ENCODE results near the gene BANP.
"Not testable (repeated sequence)": the region's sequence is repeated elsewhere in the genome, so short reads cannot be mapped to it uniquely, and the experiment has no call there.

The BANP gene

DNA sequence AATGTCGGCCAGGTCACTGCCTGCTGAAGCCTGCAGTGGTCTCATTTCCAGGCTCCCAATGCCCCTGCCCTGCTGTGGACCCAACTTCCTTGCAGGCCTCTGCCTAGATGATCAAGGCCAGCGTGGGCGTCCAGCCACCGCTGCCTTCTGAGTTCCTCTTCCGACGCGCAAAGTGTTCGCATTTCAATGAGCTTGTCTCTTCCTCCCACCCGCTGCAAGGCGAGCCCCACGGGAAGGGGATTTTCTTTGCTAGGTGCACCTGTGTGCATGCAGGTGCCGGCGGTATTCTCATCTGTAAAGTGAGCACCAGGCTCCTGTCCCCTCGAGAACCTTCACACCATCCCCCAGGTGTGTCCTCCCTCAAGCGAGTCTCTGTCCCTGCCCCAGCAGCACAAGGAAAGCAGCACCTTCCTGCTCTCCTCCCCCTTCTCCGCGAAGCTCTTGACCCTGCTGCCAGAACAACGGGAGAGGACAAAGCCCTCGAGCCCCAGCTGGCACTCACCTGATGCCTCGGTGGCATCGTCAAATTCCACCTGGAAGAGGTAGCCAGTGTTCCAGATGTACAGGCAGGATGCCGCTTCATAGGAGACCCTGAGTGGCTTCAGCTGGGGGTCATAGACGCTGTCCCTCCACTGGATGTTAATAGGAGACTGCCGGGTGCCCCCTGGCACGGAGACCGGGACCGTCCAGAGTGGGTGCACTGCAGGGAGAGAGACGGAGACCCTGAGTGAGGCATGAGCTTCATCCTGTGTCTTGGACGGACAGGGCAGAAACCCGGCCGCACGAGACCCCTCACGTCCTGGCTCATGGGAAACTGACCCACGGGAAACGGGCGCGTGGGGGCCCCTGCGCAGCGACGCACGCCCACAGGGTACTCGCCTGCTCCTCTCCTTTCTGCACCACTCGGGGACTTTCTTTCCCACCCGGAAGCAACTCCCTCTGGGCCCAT is 24.7 kb upstream of the BANP start:
- in situ Hi-C loops (cut with MboI; ENCODE audit: low sequenced_read_pairs), result no loop called here

DNA sequence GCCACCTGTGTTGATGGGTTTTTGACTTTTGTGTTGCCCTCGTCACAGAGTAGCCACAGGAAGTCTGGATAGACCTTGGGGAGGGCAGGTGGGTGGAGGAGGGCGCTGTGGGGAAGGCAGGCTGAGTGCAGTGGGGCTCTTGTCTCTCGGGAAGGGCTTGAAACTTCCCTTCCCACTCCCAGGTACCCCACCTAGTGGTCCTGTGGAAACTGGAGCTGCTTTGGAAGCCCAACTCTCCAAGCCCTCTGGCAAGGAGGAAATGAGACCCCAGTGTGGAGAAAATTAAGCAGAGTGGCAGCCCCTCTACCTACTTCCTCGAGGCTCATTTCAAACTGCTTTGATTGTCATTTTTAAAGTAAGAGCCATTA is 24.1 kb upstream of the BANP start:
- in situ Hi-C loops (cut with MboI; ENCODE audit: low sequenced_read_pairs), result no loop called here

DNA sequence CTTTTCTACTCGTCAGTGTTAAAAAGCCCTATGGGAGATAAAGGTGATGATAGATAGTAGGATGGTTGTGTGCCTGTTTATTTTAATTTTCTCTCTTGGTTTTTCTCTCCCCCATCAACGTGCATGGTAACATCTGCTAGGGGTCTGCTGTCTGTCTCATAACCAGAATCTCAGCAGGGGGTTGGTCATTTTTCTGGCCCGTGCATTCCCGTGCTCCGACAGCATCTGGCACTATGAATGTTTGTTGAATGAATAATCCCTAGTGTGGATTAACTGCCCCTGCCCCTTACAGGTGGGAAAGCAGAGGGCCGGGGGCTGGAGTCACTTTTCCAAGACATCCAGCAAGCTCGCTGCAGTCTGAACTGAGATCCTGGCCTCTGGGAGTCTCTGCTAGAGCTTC is 21.2 kb upstream of the BANP start:
- in situ Hi-C loops (cut with MboI; ENCODE audit: low sequenced_read_pairs), result no loop called here

DNA sequence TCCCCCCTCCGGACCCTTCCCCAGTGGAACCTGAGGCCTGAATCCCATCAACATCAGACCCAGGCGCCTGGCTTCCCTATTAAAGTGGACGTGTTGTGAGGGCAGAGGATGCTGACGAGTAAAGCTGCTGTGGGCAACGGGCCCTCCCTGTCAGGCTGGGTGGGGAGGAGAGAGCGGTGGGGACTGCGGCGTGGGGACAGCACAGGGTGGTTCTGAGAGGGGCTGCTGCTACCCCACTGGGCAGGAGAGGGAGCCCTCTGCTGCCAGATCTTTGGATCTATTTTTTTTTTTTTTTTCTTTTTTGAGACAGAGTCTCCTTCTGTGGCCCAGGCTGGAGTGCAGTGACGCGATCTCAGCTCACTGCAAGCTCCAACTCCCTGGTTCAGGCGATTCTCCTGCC is 20.8 kb upstream of the BANP start:
- in situ Hi-C loops (cut with MboI; ENCODE audit: low sequenced_read_pairs), result no loop called here

DNA sequence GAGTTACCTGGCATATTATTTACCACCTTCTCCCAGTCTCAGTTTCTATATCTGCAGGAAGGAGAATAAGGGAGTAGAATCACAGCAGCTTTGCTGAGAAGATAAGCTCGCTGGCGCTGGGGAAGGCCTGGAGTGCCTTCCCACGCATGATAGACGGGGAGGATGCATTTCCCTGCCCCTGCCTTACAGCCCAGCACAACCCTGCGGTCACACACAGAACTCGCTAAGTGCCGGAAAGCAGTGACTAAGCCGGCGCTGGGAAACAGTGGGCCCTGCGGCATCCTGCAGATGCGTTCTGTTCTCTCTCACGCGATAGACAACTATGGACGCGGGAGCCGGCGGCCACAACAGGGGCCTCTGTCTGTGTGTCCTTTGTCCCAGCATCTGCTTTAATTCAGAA is 19.7 kb upstream of the BANP start:
- in situ Hi-C loops (cut with MboI; ENCODE audit: low sequenced_read_pairs), result no loop called here

DNA sequence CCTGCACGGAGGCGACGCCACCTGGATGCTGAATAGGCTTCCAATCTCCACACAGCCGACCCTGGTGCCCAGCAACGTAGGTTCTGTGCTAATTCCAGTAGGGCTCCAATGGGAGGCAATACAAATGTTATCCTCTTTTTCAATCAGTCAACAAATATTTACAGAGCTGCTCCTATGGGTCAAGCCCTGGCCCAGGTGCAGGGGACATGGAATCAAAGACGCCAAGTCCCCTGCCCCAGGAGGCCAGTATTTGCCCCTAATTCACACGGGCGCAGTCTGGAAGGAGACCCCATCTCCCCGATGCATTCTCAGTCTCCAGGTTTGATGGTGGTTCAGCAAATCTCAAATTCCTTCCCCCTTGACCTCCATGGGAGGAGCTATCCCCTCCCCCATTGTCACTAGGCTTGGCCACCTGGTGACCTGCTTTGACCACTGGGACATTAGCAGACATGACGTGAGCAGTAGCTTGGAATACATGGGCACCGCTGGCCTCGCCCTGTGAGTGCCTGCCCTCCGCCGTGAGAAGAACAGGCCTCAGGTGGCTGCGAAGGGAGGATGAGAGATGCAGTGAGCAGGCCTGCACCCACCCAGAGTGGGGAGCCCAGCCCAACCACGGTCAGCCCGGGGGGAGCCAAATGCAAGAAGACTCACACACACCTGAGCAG is 18.6 kb upstream of the BANP start:
- in situ Hi-C loops (cut with MboI; ENCODE audit: low sequenced_read_pairs), result not testable (repeated sequence)

DNA sequence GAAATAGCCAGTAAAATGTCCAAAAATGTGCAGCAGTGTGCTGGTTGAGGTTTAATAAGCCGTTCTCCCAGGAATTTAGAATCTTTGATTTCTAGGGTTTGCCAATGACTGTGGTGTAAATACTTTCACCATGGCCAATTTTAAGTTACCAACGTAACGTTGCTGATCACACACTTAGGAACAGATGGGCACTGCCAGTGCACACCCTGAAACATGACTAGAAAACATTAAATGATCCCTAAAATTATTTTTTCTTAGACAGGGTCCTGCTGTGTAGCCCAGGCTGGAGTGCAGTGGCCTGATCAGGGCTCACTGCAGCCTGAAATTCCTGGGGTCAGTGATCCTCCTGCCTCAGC is 18.1 kb upstream of the BANP start:
- in situ Hi-C loops (cut with MboI; ENCODE audit: low sequenced_read_pairs), result no loop called here

DNA sequence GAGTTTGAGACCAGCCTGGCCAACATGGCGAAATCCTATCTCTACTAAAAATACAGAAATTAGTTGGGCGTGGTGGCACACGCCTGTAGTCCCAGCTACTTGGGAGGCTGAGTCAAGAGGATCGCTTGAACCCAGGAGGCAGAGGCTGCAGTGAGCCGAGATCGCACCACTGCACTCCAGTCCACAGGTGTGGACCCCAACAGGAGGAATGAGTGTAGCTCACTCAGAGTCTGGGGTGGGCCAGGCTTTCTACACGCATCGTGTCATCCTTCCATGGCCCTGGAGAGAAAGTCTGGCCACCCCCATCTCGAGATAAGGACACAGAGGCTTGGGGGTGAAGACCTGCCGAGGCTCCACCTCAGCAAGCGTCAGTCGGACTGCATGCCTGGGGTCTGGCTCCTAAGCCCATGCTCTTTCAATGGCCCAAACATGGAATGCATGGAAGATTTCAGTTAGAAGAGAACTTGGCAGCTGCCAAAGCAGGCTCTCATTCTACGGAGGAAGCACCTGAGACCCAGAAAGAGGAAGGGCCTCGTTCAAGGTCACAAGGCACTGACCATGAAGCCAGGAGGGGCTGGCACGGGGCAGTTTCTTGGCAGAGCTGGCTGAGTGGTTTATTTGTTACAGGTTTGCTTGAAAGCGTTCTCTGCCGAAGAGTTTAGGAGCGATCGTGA is 16.3 kb upstream of the BANP start:
- in situ Hi-C loops (cut with MboI; ENCODE audit: low sequenced_read_pairs), result not testable (repeated sequence)

DNA sequence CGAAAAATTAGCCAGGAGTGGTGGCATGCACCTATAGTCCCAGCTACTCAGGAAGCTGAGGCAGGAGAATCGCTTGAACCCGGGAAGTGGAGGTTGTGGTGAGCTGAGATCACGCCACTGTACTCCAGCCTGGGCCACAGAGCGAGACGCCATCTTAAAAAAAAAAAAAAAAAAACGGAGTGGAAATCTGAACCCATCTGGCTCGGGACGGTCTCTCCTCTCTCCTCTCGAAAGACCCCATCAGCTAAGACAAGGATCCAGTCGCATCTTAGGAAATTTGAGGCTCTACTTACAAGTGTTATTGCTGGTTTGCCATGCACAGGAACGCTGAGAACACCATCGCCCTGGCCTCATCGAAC is 15.2 kb upstream of the BANP start:
- in situ Hi-C loops (cut with MboI; ENCODE audit: low sequenced_read_pairs), result not testable (repeated sequence)

DNA sequence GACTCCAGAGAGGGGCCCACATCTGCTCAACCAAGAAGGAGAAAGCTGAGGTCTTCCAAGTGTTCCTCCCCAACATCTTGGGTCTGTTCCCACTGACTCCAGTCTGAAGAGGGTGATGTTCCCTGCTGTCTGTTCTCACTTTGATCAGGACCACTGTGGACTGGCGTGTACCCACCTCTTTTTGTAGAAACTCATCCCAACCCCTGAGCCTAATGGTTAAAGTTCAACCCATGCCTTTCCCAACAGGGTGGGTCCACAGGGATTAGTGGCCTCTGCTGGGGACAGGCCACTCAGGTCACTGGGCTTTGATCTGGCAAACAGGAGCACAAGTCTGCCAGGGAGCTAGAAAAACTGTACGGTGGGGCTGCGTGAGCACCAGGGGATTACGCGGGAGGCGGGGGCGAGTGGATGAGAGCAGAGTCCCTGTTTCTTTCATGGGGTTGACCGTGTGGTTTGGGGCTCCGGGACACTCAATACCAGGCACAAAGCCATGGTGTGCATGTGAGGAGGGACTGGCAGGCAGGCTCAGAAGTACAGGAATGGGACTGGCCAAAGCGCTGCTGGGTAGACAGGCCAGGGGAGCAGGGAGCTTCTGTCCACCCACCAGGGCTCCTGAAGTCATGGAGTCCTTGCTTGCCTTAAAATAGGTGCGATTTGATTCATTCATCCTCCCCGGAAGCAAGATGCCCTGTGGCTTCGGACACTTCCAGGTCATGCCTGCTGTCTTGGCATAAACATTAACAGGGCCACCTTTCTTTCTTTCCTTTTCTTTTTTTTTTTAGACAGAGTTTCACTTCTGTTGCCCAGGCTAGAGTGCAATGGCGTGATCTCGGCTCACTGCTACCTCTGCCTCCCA is 14.6 kb upstream of the BANP start, which contains the start of gene CA5A:
Gene CA5A, minus strand, starts transcription at position 155 of the 856 bp plus-strand sequence. Its CDS starts 79 bp downstream, at position 76.
- in situ Hi-C loops (cut with MboI; ENCODE audit: low sequenced_read_pairs), result no loop called here

DNA sequence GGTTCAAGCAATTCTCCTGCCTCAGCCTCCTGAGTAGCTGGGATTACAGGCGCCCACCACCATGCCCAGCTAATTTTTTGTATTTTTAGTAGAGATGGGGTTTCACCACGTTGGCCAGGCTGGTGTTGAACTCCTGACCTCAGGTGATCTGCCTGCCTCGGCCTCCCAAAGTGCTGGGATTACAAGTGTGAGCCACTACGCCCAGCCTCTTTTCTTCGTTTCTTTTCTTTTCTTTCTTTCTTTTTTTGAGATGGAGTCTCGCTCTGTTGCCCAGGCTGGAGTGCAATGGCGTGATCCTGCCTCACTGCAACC is 14.0 kb upstream of the BANP start:
- in situ Hi-C loops (cut with MboI; ENCODE audit: low sequenced_read_pairs), result not testable (repeated sequence)

DNA sequence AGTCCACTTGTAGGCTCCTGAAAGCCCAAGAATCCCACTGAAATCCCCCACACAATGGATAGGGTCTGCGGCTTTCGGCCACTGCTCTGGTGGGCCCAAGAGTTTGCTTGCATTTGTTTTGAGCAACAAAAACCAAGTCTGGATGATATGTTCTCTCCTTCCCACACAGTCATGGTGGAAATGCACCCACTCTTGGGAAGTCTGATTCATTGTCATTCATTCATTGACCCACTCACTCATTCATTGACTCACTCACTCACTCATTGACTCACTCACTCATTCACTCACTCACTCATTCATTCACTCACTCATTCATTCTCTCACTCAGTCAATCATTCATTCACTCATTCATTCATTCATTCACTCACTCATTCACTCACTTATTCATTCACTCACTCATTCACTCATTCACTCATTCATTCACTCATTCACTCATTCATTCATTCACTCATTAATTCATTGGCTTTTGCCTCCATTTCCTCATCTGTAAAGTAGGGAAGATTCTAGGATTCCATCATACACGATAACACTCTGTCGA is 12.8 kb upstream of the BANP start:
- in situ Hi-C loops (cut with MboI; ENCODE audit: low sequenced_read_pairs), result no loop called here

DNA sequence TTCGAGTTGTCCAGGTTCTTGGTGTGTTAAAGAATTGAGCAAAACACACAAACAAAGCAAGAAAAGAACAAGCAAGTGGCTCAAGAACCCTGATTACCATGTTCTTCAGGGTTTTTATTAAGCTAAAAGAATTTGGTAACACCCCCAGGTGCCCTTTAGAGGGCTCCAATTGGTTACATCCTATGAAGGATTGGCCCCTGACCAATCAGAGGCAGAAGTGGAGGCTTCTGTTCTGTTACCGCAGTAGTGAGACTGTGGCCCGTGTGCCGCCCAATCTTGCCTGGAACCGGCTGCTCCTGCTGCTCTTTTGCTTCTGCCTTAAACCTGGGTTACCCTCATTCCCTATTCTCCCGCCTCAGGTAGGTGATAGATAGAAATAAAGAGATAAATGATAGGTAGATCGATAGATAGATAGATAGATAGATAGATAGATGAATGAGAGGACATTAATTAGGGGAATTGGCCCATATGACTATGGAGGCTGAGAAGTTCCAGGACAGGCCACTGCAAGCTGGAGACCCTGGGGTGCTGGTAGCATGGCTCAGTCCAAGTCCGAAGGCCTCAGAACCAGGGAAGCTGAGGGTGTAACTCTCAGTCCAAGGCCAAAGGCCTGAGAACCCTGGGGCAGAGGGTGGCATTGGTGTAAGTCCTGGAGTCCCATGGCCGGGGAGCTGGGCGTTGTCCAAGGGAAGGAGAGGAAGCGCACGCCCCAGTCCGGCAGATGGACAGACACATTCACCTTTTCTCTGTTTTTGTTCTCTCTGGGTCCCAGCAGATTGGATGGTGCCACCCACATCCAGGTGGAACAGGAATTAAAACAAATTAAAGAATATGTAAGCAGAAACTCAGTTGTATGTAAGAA is 11.4 kb upstream of the BANP start:
- in situ Hi-C loops (cut with MboI; ENCODE audit: low sequenced_read_pairs), result no loop called here

DNA sequence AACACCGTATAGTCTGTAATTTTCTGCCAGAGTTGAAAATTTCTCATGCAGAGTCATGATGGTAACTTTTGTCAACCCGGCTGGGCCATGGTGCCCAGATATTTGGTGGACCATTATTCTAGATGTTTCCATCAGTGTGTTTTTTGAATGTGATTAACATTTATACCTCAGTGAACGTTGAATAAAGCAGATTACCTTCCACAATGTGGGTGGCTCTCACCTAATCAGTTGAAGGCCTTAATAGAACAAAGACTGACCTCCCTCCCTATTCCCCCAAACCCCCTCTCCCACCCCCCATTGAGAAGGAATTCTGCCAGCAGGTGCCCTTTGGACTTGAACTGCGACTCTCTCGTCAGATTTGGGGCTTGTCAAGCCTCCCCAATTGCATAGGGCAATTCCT is 8.6 kb upstream of the BANP start:
- in situ Hi-C loops (cut with MboI; ENCODE audit: low sequenced_read_pairs), result no loop called here

DNA sequence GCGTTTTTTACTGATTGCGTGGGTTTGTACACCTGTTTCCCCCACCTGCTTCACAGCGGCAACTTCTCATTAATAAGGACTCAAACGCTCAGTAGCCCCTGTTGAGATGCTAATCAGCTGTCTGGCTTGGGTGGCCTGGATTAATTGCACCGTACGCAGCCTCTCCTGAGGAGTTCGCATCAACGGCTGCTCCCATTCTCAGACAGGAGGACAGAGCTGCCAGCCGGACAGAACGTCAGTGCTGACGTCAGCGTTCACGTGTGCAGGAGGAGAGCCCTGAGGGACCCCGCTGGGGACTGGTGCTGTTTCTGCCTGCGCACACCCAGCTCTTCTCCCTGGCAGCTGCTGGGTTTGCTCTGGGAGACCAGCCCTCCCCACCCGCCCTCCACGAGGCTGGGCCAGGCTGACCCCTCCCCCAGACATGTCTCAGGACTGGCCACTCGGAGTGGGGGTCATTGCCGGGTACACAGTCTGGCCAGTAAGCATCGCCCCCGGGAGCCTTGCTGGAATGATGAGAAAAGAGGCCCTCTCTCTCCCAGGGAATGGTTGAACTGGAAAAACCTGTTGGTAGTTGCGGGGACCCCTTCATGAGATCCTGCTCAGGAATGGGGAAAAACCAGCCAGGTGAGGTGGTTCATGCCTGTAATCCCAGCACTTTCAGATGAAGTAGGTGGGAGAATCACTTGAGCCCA is 5.7 kb upstream of the BANP start:
- in situ Hi-C loops (cut with MboI; ENCODE audit: low sequenced_read_pairs), result no loop called here

DNA sequence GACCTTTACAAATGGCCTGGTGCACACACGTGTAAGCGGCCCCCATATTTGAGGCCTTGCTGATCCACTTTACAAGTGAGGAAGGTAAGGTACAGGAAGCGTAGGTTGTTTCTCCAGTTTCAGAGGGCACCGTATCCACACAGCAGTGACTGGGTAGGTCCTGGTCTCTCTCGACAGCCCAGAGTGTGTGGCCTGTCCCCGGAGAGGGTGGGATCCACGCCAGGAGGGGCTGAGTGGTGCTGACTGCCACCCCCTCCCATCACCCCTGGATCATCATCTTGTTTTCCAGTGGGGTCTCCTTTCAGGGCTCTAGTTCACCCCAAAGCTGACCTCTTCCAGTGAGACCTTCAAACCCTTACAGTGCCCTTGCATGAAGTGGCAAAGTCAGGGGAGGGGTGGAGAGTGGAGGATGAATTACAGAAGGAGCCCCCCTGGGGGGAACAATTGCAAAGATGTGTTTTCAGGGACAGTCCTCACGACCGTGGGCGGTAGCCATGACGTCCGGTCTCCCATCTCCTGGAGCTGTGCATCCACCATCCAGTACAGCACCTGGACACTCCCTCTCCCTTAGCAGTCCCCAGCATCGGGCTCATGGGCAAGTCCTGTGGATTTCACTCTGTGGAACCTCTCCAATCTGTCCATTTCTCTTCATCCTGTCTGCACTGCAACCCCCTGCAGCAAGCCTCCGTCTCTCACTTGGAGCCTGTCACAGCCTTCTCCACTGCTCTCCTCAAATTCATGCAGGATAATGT is 4.5 kb upstream of the BANP start:
- in situ Hi-C loops (cut with MboI; ENCODE audit: low sequenced_read_pairs), result no loop called here

DNA sequence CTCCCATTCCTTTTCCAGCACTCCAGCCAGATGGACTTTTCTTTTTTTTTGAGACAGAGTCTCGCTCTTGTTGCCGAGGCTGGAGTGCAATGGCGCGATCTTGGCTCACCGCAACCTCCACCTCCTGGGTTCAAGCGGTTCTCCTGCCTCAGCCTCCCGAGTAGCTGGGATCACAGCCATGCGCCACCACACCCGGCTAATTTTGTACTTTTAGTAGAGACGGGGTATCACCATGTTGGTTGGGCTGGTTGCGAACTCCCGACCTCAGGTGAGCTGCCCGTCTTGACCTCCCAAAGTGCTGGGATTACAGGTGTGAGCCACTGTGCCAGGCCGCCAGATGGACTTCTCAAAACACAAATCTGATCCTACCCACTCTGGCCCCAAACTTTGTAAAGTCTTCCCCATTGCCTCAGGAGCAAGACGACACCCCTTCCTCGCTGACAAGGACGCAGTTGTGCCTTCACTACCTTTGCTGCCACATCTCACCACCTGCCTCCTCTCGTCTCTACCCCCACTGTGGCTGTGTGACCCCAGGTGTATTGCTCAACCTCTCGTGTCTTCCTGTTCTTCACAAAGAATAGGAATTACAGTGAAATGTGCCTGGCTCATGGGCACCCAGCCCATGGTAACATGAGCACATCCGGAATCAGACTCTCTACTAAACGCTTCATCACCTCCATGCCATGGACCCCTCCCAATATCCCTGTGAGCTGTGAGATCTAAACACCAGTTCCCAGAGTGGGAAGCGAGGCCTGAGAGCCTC is 3.7 kb upstream of the BANP start:
- in situ Hi-C loops (cut with MboI; ENCODE audit: low sequenced_read_pairs), result no loop called here

DNA sequence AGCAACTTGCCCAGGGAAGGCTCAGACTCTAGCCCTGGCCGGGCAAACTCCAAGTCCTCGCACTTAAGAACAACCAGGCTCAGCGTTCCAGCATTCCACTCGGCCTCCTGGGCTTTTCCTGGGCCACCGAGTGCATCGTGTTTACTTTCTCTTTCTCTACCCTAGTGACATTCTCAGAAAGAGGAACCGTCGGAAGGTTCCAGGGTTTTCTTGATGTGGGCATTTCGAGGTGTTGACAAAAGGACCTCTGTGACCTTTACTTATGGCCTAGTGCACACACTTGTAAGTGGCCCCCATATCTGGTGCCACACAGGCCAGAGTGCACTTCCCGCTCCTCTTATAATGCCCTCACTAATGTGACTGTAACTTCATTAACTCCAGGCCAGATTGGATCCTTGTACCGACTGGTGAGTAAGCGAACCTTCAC is 3.1 kb upstream of the BANP start:
- in situ Hi-C loops (cut with MboI; ENCODE audit: low sequenced_read_pairs), result no loop called here

All from HL-60/S4 treated with phorbol 12-myristate 13-acetate at 8.2 ng/mL for 4 days and 3 days (cell line).